ENCODE data around the gene MAP3K20.
"Not testable (repeated sequence)": the region's sequence is repeated elsewhere in the genome, so short reads cannot be mapped to it uniquely, and the experiment has no call there.

Gene MAP3K20

GRCh38 chr2:173271135-173271534 lies 195.5 kb downstream of the MAP3K20 start:
- no peak for DNase-seq

GRCh38 chr2:173271825-173272224 lies 196.2 kb downstream of the MAP3K20 start:
- no peak for DNase-seq

GRCh38 chr2:173272849-173273248 lies 197.2 kb downstream of the MAP3K20 start:
- no peak for DNase-seq

- no peak for DNase-seq
These were observed 203.3 kb downstream of the MAP3K20 start for GRCh38 chr2:173278794-173279526.

GRCh38 chr2:173279527-173279868 lies 203.9 kb downstream of the MAP3K20 start:
- DNase-seq, result no peak

GRCh38 chr2:173280853-173281252 lies 205.2 kb downstream of the MAP3K20 start:
- no peak for DNase-seq

GRCh38 chr2:173281898-173282297 lies 206.3 kb downstream of the MAP3K20 start:
- DNase-seq, result not testable (repeated sequence)

- no peak for DNase-seq
These were observed 207.3 kb downstream of the MAP3K20 start for GRCh38 chr2:173282795-173283545.

GRCh38 chr2:173286153-173286809 lies 210.6 kb downstream of the MAP3K20 start:
- no peak for DNase-seq

GRCh38 chr2:173287594-173287993 lies 211.9 kb downstream of the MAP3K20 start:
- no peak for DNase-seq

GRCh38 chr2:173288561-173288960 lies 212.9 kb downstream of the MAP3K20 start:
- no peak for DNase-seq

- DNase-seq, result no peak
These were observed 214.4 kb downstream of the MAP3K20 start for GRCh38 chr2:173290046-173290445.

- no peak for DNase-seq
These were observed 214.9 kb downstream of the MAP3K20 start for GRCh38 chr2:173290518-173290917.

GRCh38 chr2:173291412-173291811 lies 215.8 kb downstream of the MAP3K20 start:
- no peak for DNase-seq

- no peak for DNase-seq
These were observed 220.6 kb downstream of the MAP3K20 start for GRCh38 chr2:173296235-173296634.

- DNase-seq, result no peak
These were observed 223.0 kb downstream of the MAP3K20 start for GRCh38 chr2:173298536-173299097.

GRCh38 chr2:173299764-173300163 lies 224.1 kb downstream of the MAP3K20 start:
- no peak for DNase-seq

GRCh38 chr2:173300458-173300857 lies 224.8 kb downstream of the MAP3K20 start:
- no peak for DNase-seq

GRCh38 chr2:173301549-173301948 lies 225.9 kb downstream of the MAP3K20 start:
- not testable (repeated sequence) for DNase-seq

- no peak for DNase-seq
These were observed 229.7 kb downstream of the MAP3K20 start for GRCh38 chr2:173305303-173305702.

- DNase-seq, result peak in 9 of 56 donors; percentile 2 to 8 (median 4)
These were observed 231.6 kb downstream of the MAP3K20 start for GRCh38 chr2:173307293-173307692.

- not testable (repeated sequence) for DNase-seq
These were observed 233.7 kb downstream of the MAP3K20 start for GRCh38 chr2:173309370-173309769.

All from nucleus accumbens (tissue), 56 donors.